NCI-H82 (cell line): ENCODE measurements around the gene C10orf105.

Experiments
- DNase-seq: peaks from one replicate; lab custom pipeline; 2025; lab: John Stamatoyannopoulos, UW

The C10orf105 gene

GRCh38 chr10:71697938-71698709 lies 21.5 kb downstream of the C10orf105 start:
- no peak for DNase-seq

- peak; percentile 79 for DNase-seq
Measured at GRCh38 chr10:71696628-71697326, 22.8 kb downstream of the C10orf105 start.

GRCh38 chr10:71695502-71696476 lies 23.8 kb downstream of the C10orf105 start:
- DNase-seq = no peak

GRCh38 chr10:71694567-71694968 lies 25.0 kb downstream of the C10orf105 start:
- DNase-seq = no peak

- DNase-seq = no peak
Measured at GRCh38 chr10:71694039-71694501, 25.5 kb downstream of the C10orf105 start.

- DNase-seq = no peak
Measured at GRCh38 chr10:71693377-71693776, 26.2 kb downstream of the C10orf105 start.

- no peak for DNase-seq
Measured at GRCh38 chr10:71692598-71693306, 26.8 kb downstream of the C10orf105 start.

- DNase-seq = no peak
Measured at GRCh38 chr10:71691405-71691804, 28.2 kb downstream of the C10orf105 start.

GRCh38 chr10:71690094-71690720 lies 29.4 kb downstream of the C10orf105 start:
- no peak for DNase-seq

- no peak for DNase-seq
Measured at GRCh38 chr10:71688256-71688655, 31.3 kb downstream of the C10orf105 start.

GRCh38 chr10:71687480-71687879 lies 32.1 kb downstream of the C10orf105 start:
- no peak for DNase-seq

- no peak for DNase-seq
Measured at GRCh38 chr10:71687077-71687476, 32.5 kb downstream of the C10orf105 start.

- DNase-seq = peak; percentile 19
Measured at GRCh38 chr10:71685554-71686232, 33.9 kb downstream of the C10orf105 start.

- peak; percentile 31 for DNase-seq
Measured at GRCh38 chr10:71684356-71685173, 35.0 kb downstream of the C10orf105 start.

GRCh38 chr10:71683301-71683700 lies 36.3 kb downstream of the C10orf105 start:
- peak; percentile 60 for DNase-seq

- no peak for DNase-seq
Measured at GRCh38 chr10:71681977-71682376, 37.6 kb downstream of the C10orf105 start.

GRCh38 chr10:71679425-71679824 lies 40.2 kb downstream of the C10orf105 start:
- DNase-seq = no peak

- no peak for DNase-seq
Measured at GRCh38 chr10:71678057-71678805, 41.3 kb downstream of the C10orf105 start.

GRCh38 chr10:71677261-71677660 lies 42.3 kb downstream of the C10orf105 start:
- DNase-seq = no peak
